B cell (primary cell): ENCODE data around the gene LNPK. TPM values are rescaled to one million over a fixed set of nuclear protein-coding genes. Genes with fewer than 3 reads are reported as not detected.
A peak's percentile ranks its signal among the peaks of the same experiment; 100 is the strongest.

Source experiments
- ATAC-seq: fragments of 200-7000 bp; cut with Tn5 transposase; one replicate; pipeline ENCODE4 v1.10.0; 2021; ENCODE audit warnings: low read depth, mild to moderate bottlenecking, moderate number of reproducible peaks, moderate library complexity
- CTCF ChIA-PET: fragments of 350-600 bp; sonication (Branson Sonifier 250); formaldehyde crosslinking; loops from one replicate; lab custom pipeline; 2021; ENCODE audit warnings: antibody characterized with exemption, inconsistent platforms; lab: Charles Lee
- POLR2A ChIA-PET: fragments of 350-600 bp; sonication (Branson Sonifier 250); formaldehyde crosslinking; loops from one replicate; lab custom pipeline; 2021; ENCODE audit warnings: antibody characterized with exemption; lab: Charles Lee
- DNase-seq: peaks from one replicate; pipeline ENCODE4 v3.0.0; 2013
- H2AFZ ChIP-seq: 2 replicates; pipeline ENCODE4 v1.6.1; 2012; ENCODE audit warnings: mild to moderate bottlenecking, low read depth, low read length; ENCODE audit not compliant: insufficient read depth, poor library complexity, severe bottlenecking
- H3K27ac ChIP-seq, 2 donors: 1 replicate in 1 of 2; 2 replicates in 1 of 2; pipeline ENCODE4 v1.5.1; 2012 to 2013; ENCODE audit warnings: low read length in 2 of 2, mild to moderate bottlenecking in 2 of 2, moderate library complexity in 1 of 2
- H3K27me3 ChIP-seq, 4 experiments: fragments of 200-600 bp in 1 of 4; sonication (generic) in 1 of 4; replicated peaks in 1 of 4; 1 replicate in 2 of 4; 2 replicates in 2 of 4; pipeline versions ENCODE4 v1.6.1 to v1.7.0; 2013 to 2016; ENCODE audit warnings: low read length in 3 of 4, mild to moderate bottlenecking in 2 of 4, mixed read lengths in 1 of 4, moderate library complexity in 1 of 4; ENCODE audit not compliant: insufficient read depth in 4 of 4, control insufficient read depth in 3 of 4; ENCODE audit errors: control extremely low read depth in 1 of 4
- H3K36me3 ChIP-seq, 2 experiments: replicated peaks in 1 of 2; 1 replicate in 1 of 2; 2 replicates in 1 of 2; pipeline versions ENCODE4 v1.6.1 to v1.7.1; 2013; ENCODE audit warnings: low read length in 1 of 2; ENCODE audit not compliant: insufficient read depth in 2 of 2, control insufficient read depth in 1 of 2; ENCODE audit errors: control extremely low read depth in 1 of 2, extremely low read depth in 1 of 2
- H3K4me1 ChIP-seq, 2 donors: fragments of 200-600 bp in 1 of 2; sonication (generic) in 1 of 2; 1 replicate in 1 of 2; 2 replicates in 1 of 2; pipeline versions ENCODE4 v1.5.1 to v1.6.1; 2013 to 2017; ENCODE audit warnings: low read length in 2 of 2; ENCODE audit not compliant: control insufficient read depth in 2 of 2, insufficient read depth in 2 of 2
- H3K4me2 ChIP-seq: replicated peaks from 2 replicates; pipeline ENCODE3; 2012; ENCODE audit warnings: mild to moderate bottlenecking, low read depth, low read length; ENCODE audit not compliant: poor library complexity, severe bottlenecking
- H3K4me3 ChIP-seq, 5 experiments: fragments of 200-600 bp in 1 of 5; sonication (generic) in 1 of 5; 1 replicate in 3 of 5; 2 replicates in 2 of 5; pipeline versions ENCODE4 v1.5.1 to v1.7.0; 2011 to 2016; ENCODE audit warnings: low read length in 4 of 5, mild to moderate bottlenecking in 4 of 5, low read depth in 2 of 5, control low read depth in 1 of 5, moderate library complexity in 1 of 5; ENCODE audit not compliant: insufficient read depth in 1 of 5; ENCODE audit errors: control extremely low read depth in 1 of 5, extremely low read depth in 1 of 5
- H3K79me2 ChIP-seq: fragments of 200-600 bp; sonication (generic); one replicate; pipeline ENCODE4 v1.6.0; 2016; ENCODE audit warnings: low read length; ENCODE audit not compliant: control insufficient read depth, insufficient read depth
- H3K9ac ChIP-seq: fragments of 200-600 bp; sonication (generic); 2 replicates; pipeline ENCODE4 v1.6.1; 2017; ENCODE audit warnings: mild to moderate bottlenecking, low read length, moderate library complexity
- H3K9me3 ChIP-seq, 3 donors: one replicate each; pipeline versions ENCODE4 v1.6.1 to v1.7.1; 2013; ENCODE audit warnings: low read length in 2 of 3; ENCODE audit not compliant: control insufficient read depth in 2 of 3, insufficient read depth in 1 of 3; ENCODE audit errors: control extremely low read depth in 1 of 3
- H4K20me1 ChIP-seq: 2 replicates; pipeline ENCODE4 v1.6.0; 2012; ENCODE audit warnings: mild to moderate bottlenecking, low read length; ENCODE audit not compliant: insufficient read depth, control insufficient read depth, poor library complexity, severe bottlenecking
- H3K27ac Mint-ChIP-seq: one replicate; pipeline ENCODE4 v1.8.0; 2021; ENCODE audit warnings: mixed read lengths
- H3K27me3 Mint-ChIP-seq: one replicate; pipeline ENCODE4 v1.8.0; 2021; ENCODE audit warnings: mixed read lengths
- H3K4me1 Mint-ChIP-seq: one replicate; pipeline ENCODE4 v1.8.0; 2021; ENCODE audit warnings: mixed read lengths
- H3K4me3 Mint-ChIP-seq: one replicate; pipeline ENCODE4 v1.8.0; 2021; ENCODE audit warnings: mixed read lengths
- H3K9me3 Mint-ChIP-seq: one replicate; pipeline ENCODE4 v1.8.0; 2022; ENCODE audit warnings: mixed read lengths; ENCODE audit not compliant: insufficient read depth
- CTCF ChIP-seq: fragments of 200-600 bp; IDR thresholded peaks from one replicate; pipeline ENCODE4 v1.8.0; 2022; ENCODE audit warnings: antibody characterized with exemption, mild to moderate bottlenecking
- EZH2 ChIP-seq: IDR thresholded peaks from 2 replicates; pipeline ENCODE4 v1.6.1; 2012; ENCODE audit warnings: borderline replicate concordance, low read depth, mild to moderate bottlenecking, moderate library complexity, low read length; ENCODE audit not compliant: insufficient read depth, poor library complexity, severe bottlenecking
- WGBS: methylation state at CpG from one replicate; pipeline ENCODE4 v1.1.5; 2013; ENCODE audit warnings: missing lambda C conversion rate; ENCODE audit not compliant: insufficient coverage; 5-methylcytosine and 5-hydroxymethylcytosine counted together
- intact Hi-C: fragments of 100-400 bp; cut with micrococcal nuclease; formaldehyde crosslinking; loops from one replicate; pipeline ENCODE4 v1.10.0; 2022
- polyA minus RNA-seq: library from RNA; depleted of rRNA, polyadenylated mRNA; stranded (reverse); fragments of >200 nt; gene quantifications from 2 replicates; pipeline ENCODE4 v1.2.3, GENCODE V29; 2012
- polyA plus RNA-seq: library from polyadenylated mRNA; depleted of rRNA; stranded (reverse); fragments of >200 nt; gene quantifications from 2 replicates; pipeline ENCODE4 v1.2.3, GENCODE V29; 2012
- total RNA-seq, 2 donors: library from RNA; stranded (reverse); fragments of 120-200 nt in 1 of 2; gene quantifications; 1 replicate in 1 of 2; 2 replicates in 1 of 2; pipeline versions ENCODE4 v1.2.3 to v1.2.4, GENCODE V29; 2013 to 2022

Gene LNPK
- 15.9 and 16.7 TPM in 2 replicates for total RNA-seq
- 16.4 TPM for total RNA-seq (2013)
- polyA plus RNA-seq = 3.2 and 4.1 TPM in 2 replicates
- polyA minus RNA-seq = 3.5 and 8.5 TPM in 2 replicates

DNA sequence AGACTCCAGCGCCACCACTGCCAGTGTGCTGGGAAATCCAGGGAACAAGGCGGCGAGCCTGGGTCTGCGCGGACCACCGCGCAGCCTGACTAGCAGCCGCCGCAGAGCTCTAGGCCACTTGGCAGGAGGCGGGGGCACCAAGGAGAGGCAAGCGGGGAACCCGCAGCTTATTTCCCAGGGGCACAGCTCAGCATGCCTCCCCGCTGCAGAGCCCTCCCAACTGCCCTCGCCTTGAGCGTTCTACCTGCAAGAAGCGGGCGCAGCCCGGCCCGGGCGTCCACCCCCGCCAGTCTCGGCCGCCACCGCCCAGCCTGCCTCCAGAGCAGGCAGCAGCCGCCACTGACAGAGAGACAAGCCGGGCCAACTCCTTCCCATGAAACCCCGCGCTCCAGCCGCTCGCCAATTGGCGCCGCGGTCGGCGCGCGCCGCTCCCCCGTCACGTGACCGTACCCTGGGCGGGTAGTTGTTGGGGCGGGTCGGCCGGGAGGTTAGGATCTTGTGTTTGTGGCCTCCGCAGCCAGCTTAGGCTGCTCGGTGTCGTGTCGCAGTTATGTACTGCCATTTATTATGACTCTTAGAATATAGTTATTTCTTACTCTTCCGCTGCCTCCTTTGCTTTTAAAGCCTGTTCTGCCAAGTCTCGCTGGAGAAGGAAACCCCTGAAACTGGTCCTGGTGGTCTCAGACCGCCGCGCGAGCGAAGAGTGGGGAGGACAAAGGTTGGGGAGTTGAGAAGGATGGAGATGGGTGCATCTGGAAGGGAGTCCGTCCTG is at the start of gene LNPK:
Gene LNPK, minus strand, starts transcription at position 352 of the 772 bp plus-strand sequence. CDS start 6,683 bp downstream, outside the sequence.
- WGBS = under 1% methylated on average over 50 of the region's 57 CpGs
- TF ChIP-seq CTCF = no peak
- no peak for TF ChIP-seq EZH2
- peaks cover 17% of the 10 kb centered on the region for H3K4me1 Mint-ChIP-seq
- intact Hi-C loops = loop anchor here (2.0 to 5.0 kb wide), 2 partner anchors 833 to 1550 kb away; partner anchors contain the start of gene ATF2
- peaks cover 36% of the 10 kb centered on the region for H3K79me2 ChIP-seq
- POLR2A ChIA-PET = no interaction called here
- H3K36me3 ChIP-seq = no peaks in the 10 kb centered on the region
- no peaks in the 10 kb centered on the region for H3K27me3 Mint-ChIP-seq
- H3K27ac Mint-ChIP-seq = peak within 1 kb of the TSS; percentile 18
- ATAC-seq (peak; percentile 91), DNase-seq (peak; percentile 90)
- H3K9ac ChIP-seq = peak within 1 kb of the TSS; percentile 83
- peaks cover 12 to 14% of the 10 kb centered on the region in 2 donors for H3K4me1 ChIP-seq
- CTCF ChIA-PET = interaction anchor here (0.8 to 2.3 kb wide), 3 partner anchors 86 to 1146 kb away, joined by 3 to 5 read pairs (median 4); no protein-coding TSS in a partner anchor
- H3K9me3 ChIP-seq = no peaks in the 10 kb centered on the region
- peak within 1 kb of the TSS; percentile 36 to 84 (median 78) for H3K4me3 ChIP-seq
- no peaks in the 10 kb centered on the region for H4K20me1 ChIP-seq
- H3K27me3 ChIP-seq = no peaks in the 10 kb centered on the region
- peak within 1 kb of the TSS; percentile 85 for H3K4me3 Mint-ChIP-seq
- H2AFZ ChIP-seq = peak within 1 kb of the TSS; percentile 100
- H3K27ac ChIP-seq = peak within 1 kb of the TSS; percentile 48 to 76
- no peaks in the 10 kb centered on the region for H3K9me3 Mint-ChIP-seq
- H3K4me2 ChIP-seq = peak within 1 kb of the TSS; percentile 90

DNA sequence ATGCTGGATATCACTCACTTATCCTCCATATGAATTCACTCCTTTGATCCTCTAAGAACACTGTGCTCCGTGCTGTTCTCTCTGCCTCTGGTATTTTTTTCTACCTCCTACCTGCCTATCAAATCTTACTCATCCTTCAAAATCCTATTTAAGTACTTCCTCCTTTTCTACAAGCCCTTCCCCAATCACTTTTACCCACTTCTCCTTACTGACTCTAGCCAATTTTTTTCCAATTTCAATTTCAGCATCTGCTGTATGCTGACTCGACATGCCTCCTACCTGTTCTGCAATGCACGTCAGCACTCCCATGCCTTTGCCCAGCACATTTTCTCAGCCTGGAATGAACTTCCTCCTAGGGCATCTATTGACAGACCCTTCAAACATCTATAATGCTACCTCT is 37.3 kb upstream of the LNPK start:
- ATAC-seq (no peak), DNase-seq (no peak)
- TF ChIP-seq EZH2 (no peak), CTCF (no peak)
- Histone ChIP-seq H3K9ac (no peak overlapping the region), H4K20me1 (no peaks in the 10 kb centered on the region), H3K36me3 (no peaks in the 10 kb centered on the region), H2AFZ (no peak overlapping the region), H3K4me3 (no peak overlapping the region), H3K27ac (no peak overlapping the region), H3K4me1 (no peaks in the 10 kb centered on the region), H3K79me2 (no peaks in the 10 kb centered on the region), H3K27me3 (peaks cover 0 to 6% (median 0%) of the 10 kb centered on the region in 4 experiments), H3K4me2 (no peak overlapping the region), H3K9me3 (peaks cover 0 to 8% (median 1%) of the 10 kb centered on the region in 3 donors)
- H3K27ac Mint-ChIP-seq = no peak overlapping the region
- peaks cover 33% of the 10 kb centered on the region for H3K27me3 Mint-ChIP-seq
- H3K9me3 Mint-ChIP-seq = peaks cover 2% of the 10 kb centered on the region
- intact Hi-C loops = no loop called here
- H3K4me1 Mint-ChIP-seq = no peaks in the 10 kb centered on the region
- WGBS = 29% methylated on average over 3 of the region's 3 CpGs
- no peak overlapping the region for H3K4me3 Mint-ChIP-seq
- CTCF ChIA-PET = no interaction called here
- POLR2A ChIA-PET = no interaction called here
